B cell (primary cell): ENCODE data around the gene MTX1. TPM values are rescaled to one million over a fixed set of nuclear protein-coding genes. Genes with fewer than 3 reads are reported as not detected.

Experiments used
- ATAC-seq: fragments of 200-7000 bp; cut with Tn5 transposase; one replicate; pipeline ENCODE4 v1.10.0; 2021; ENCODE audit warnings: low read depth, mild to moderate bottlenecking, moderate number of reproducible peaks, moderate library complexity
- CTCF ChIA-PET: fragments of 350-600 bp; sonication (Branson Sonifier 250); formaldehyde crosslinking; loops from one replicate; lab custom pipeline; 2021; ENCODE audit warnings: antibody characterized with exemption, inconsistent platforms; lab: Charles Lee
- POLR2A ChIA-PET: fragments of 350-600 bp; sonication (Branson Sonifier 250); formaldehyde crosslinking; loops from one replicate; lab custom pipeline; 2021; ENCODE audit warnings: antibody characterized with exemption; lab: Charles Lee
- DNase-seq: peaks from one replicate; pipeline ENCODE4 v3.0.0; 2013
- H2AFZ ChIP-seq: 2 replicates; pipeline ENCODE4 v1.6.1; 2012; ENCODE audit warnings: mild to moderate bottlenecking, low read depth, low read length; ENCODE audit not compliant: insufficient read depth, poor library complexity, severe bottlenecking
- H3K27ac ChIP-seq, 2 donors: 1 replicate in 1 of 2; 2 replicates in 1 of 2; pipeline ENCODE4 v1.5.1; 2012 to 2013; ENCODE audit warnings: low read length in 2 of 2, mild to moderate bottlenecking in 2 of 2, moderate library complexity in 1 of 2
- H3K27me3 ChIP-seq, 4 experiments: fragments of 200-600 bp in 1 of 4; sonication (generic) in 1 of 4; replicated peaks in 1 of 4; 1 replicate in 2 of 4; 2 replicates in 2 of 4; pipeline versions ENCODE4 v1.6.1 to v1.7.0; 2013 to 2016; ENCODE audit warnings: low read length in 3 of 4, mild to moderate bottlenecking in 2 of 4, mixed read lengths in 1 of 4, moderate library complexity in 1 of 4; ENCODE audit not compliant: insufficient read depth in 4 of 4, control insufficient read depth in 3 of 4; ENCODE audit errors: control extremely low read depth in 1 of 4
- H3K36me3 ChIP-seq, 2 experiments: replicated peaks in 1 of 2; 1 replicate in 1 of 2; 2 replicates in 1 of 2; pipeline versions ENCODE4 v1.6.1 to v1.7.1; 2013; ENCODE audit warnings: low read length in 1 of 2; ENCODE audit not compliant: insufficient read depth in 2 of 2, control insufficient read depth in 1 of 2; ENCODE audit errors: control extremely low read depth in 1 of 2, extremely low read depth in 1 of 2
- H3K4me1 ChIP-seq, 2 donors: fragments of 200-600 bp in 1 of 2; sonication (generic) in 1 of 2; 1 replicate in 1 of 2; 2 replicates in 1 of 2; pipeline versions ENCODE4 v1.5.1 to v1.6.1; 2013 to 2017; ENCODE audit warnings: low read length in 2 of 2; ENCODE audit not compliant: control insufficient read depth in 2 of 2, insufficient read depth in 2 of 2
- H3K4me2 ChIP-seq: replicated peaks from 2 replicates; pipeline ENCODE3; 2012; ENCODE audit warnings: mild to moderate bottlenecking, low read depth, low read length; ENCODE audit not compliant: poor library complexity, severe bottlenecking
- H3K4me3 ChIP-seq, 5 experiments: fragments of 200-600 bp in 1 of 5; sonication (generic) in 1 of 5; 1 replicate in 3 of 5; 2 replicates in 2 of 5; pipeline versions ENCODE4 v1.5.1 to v1.7.0; 2011 to 2016; ENCODE audit warnings: low read length in 4 of 5, mild to moderate bottlenecking in 4 of 5, low read depth in 2 of 5, control low read depth in 1 of 5, moderate library complexity in 1 of 5; ENCODE audit not compliant: insufficient read depth in 1 of 5; ENCODE audit errors: control extremely low read depth in 1 of 5, extremely low read depth in 1 of 5
- H3K79me2 ChIP-seq: fragments of 200-600 bp; sonication (generic); one replicate; pipeline ENCODE4 v1.6.0; 2016; ENCODE audit warnings: low read length; ENCODE audit not compliant: control insufficient read depth, insufficient read depth
- H3K9ac ChIP-seq: fragments of 200-600 bp; sonication (generic); 2 replicates; pipeline ENCODE4 v1.6.1; 2017; ENCODE audit warnings: mild to moderate bottlenecking, low read length, moderate library complexity
- H3K9me3 ChIP-seq, 3 donors: one replicate each; pipeline versions ENCODE4 v1.6.1 to v1.7.1; 2013; ENCODE audit warnings: low read length in 2 of 3; ENCODE audit not compliant: control insufficient read depth in 2 of 3, insufficient read depth in 1 of 3; ENCODE audit errors: control extremely low read depth in 1 of 3
- H4K20me1 ChIP-seq: 2 replicates; pipeline ENCODE4 v1.6.0; 2012; ENCODE audit warnings: mild to moderate bottlenecking, low read length; ENCODE audit not compliant: insufficient read depth, control insufficient read depth, poor library complexity, severe bottlenecking
- H3K27ac Mint-ChIP-seq: one replicate; pipeline ENCODE4 v1.8.0; 2021; ENCODE audit warnings: mixed read lengths
- H3K27me3 Mint-ChIP-seq: one replicate; pipeline ENCODE4 v1.8.0; 2021; ENCODE audit warnings: mixed read lengths
- H3K4me1 Mint-ChIP-seq: one replicate; pipeline ENCODE4 v1.8.0; 2021; ENCODE audit warnings: mixed read lengths
- H3K4me3 Mint-ChIP-seq: one replicate; pipeline ENCODE4 v1.8.0; 2021; ENCODE audit warnings: mixed read lengths
- H3K9me3 Mint-ChIP-seq: one replicate; pipeline ENCODE4 v1.8.0; 2022; ENCODE audit warnings: mixed read lengths; ENCODE audit not compliant: insufficient read depth
- EZH2 ChIP-seq: IDR thresholded peaks from 2 replicates; pipeline ENCODE4 v1.6.1; 2012; ENCODE audit warnings: borderline replicate concordance, low read depth, mild to moderate bottlenecking, moderate library complexity, low read length; ENCODE audit not compliant: insufficient read depth, poor library complexity, severe bottlenecking
- WGBS: methylation state at CpG from one replicate; pipeline ENCODE4 v1.1.5; 2013; ENCODE audit warnings: missing lambda C conversion rate; ENCODE audit not compliant: insufficient coverage; 5-methylcytosine and 5-hydroxymethylcytosine counted together
- intact Hi-C: fragments of 100-400 bp; cut with micrococcal nuclease; formaldehyde crosslinking; loops from one replicate; pipeline ENCODE4 v1.10.0; 2022
- polyA plus RNA-seq: library from polyadenylated mRNA; depleted of rRNA; stranded (reverse); fragments of >200 nt; gene quantifications from 2 replicates; pipeline ENCODE4 v1.2.3, GENCODE V29; 2012
- total RNA-seq, 2 donors: library from RNA; stranded (reverse); fragments of 120-200 nt in 1 of 2; gene quantifications; 1 replicate in 1 of 2; 2 replicates in 1 of 2; pipeline versions ENCODE4 v1.2.3 to v1.2.4, GENCODE V29; 2013 to 2022
- TF ChIP-seq, protein P1 (sequence below): fragments of 200-600 bp; IDR thresholded peaks from one replicate; pipeline ENCODE4 v1.8.0; 2022; ENCODE audit warnings: antibody characterized with exemption, mild to moderate bottlenecking

MTX1 gene
- total and polyA plus RNA-seq, 2 donors (not counting 1 experiment from before 2014, with no cell fraction given) = 19.0 to 40.4 TPM

DNA sequence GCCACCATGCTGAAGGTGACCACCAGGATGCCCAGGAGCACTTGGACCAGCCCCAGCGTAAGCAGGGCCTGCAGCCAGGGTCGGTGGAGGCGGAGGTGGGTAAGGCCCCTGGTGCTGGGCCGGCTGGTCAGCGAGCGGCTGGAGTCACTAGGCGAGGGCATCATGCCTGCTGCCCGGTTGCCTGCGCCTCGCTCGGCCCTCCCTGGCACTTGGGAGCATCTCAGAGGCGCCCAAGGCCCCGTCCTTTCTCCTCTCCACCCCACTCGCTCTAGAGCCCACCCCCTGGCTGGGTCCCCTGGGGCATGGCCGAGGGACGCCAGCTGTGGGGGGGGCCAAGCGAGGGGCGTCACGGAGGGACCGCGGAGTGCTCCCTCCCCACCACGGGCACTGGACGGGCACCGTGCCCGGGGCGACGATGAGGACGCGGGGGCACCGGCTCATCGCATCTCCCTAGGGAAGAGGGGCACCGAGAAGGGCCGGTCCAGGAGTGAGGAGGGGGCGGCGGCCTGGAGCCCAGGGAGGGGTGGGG is 46.3 kb downstream of the MTX1 start:
- Histone ChIP-seq H3K4me1 (peaks cover 20 to 31% of the 10 kb centered on the region in 2 donors), H3K27me3 (no peaks in the 10 kb centered on the region), H3K9me3 (peaks cover 0 to 3% (median 0%) of the 10 kb centered on the region in 3 donors), H3K36me3 (peaks cover 0 to 23% of the 10 kb centered on the region in 2 experiments), H3K4me2 (peak overlapping the region; percentile 97), H4K20me1 (no peaks in the 10 kb centered on the region), H3K79me2 (no peaks in the 10 kb centered on the region), H3K4me3 (peak overlapping the region in 4 of 5 experiments; percentile 71 to 87 (median 80)), H3K9ac (peak overlapping the region; percentile 80), H3K27ac (peak overlapping the region in 1 of 2 donors; percentile 1), H2AFZ (peak overlapping the region; percentile 93)
- ATAC-seq (no peak), DNase-seq (no peak)
- ChIA-PET POLR2A (interaction anchor here (1.0 to 1.5 kb wide), 2 partner anchors 10 to 18 kb away, joined by 3 to 12 read pairs; partner anchors contain the start of gene CLK2), CTCF (interaction anchor here (0.8 to 1.2 kb wide), 2 partner anchors 52 to 69 kb away, joined by 3 to 5 read pairs; no protein-coding TSS in a partner anchor)
- peaks cover 44% of the 10 kb centered on the region for H3K4me1 Mint-ChIP-seq
- H3K9me3 Mint-ChIP-seq = no peaks in the 10 kb centered on the region
- no peaks in the 10 kb centered on the region for H3K27me3 Mint-ChIP-seq
- H3K4me3 Mint-ChIP-seq = peak overlapping the region; percentile 90
- H3K27ac Mint-ChIP-seq = peak overlapping the region; percentile 67
- WGBS = 18% methylated on average over 29 of the region's 35 CpGs
- intact Hi-C loops = no loop called here
- TF ChIP-seq EZH2 = no peak
- TF ChIP-seq, protein P1, sequence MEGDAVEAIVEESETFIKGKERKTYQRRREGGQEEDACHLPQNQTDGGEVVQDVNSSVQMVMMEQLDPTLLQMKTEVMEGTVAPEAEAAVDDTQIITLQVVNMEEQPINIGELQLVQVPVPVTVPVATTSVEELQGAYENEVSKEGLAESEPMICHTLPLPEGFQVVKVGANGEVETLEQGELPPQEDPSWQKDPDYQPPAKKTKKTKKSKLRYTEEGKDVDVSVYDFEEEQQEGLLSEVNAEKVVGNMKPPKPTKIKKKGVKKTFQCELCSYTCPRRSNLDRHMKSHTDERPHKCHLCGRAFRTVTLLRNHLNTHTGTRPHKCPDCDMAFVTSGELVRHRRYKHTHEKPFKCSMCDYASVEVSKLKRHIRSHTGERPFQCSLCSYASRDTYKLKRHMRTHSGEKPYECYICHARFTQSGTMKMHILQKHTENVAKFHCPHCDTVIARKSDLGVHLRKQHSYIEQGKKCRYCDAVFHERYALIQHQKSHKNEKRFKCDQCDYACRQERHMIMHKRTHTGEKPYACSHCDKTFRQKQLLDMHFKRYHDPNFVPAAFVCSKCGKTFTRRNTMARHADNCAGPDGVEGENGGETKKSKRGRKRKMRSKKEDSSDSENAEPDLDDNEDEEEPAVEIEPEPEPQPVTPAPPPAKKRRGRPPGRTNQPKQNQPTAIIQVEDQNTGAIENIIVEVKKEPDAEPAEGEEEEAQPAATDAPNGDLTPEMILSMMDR = no peak
